ENCODE results near the gene ATP8A2.
"Not testable (repeated sequence)": the region's sequence is repeated elsewhere in the genome, so short reads cannot be mapped to it uniquely, and the experiment has no call there.

DNA sequence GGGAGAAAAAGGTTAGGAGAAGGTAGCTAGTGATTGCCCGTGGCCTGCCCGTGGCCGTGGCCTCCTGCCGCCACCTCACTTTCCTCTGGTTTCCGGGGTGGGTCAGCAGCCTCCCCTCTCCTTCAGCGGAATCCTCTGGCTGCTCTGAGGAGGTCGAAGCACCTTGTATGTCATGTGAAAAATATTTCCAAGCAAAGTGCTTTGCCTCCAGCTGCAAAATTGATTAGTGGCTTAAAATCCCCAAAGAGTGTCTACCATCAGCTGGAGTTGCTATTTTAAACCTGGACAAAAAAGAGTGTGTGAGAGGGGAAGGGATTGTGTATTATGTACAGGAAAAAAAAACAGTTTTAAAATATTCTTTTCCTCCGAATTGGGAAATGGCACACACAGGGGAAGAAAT, 697.9 kb downstream of the ATP8A2 start:
- TF ChIP-seq, protein P1, sequence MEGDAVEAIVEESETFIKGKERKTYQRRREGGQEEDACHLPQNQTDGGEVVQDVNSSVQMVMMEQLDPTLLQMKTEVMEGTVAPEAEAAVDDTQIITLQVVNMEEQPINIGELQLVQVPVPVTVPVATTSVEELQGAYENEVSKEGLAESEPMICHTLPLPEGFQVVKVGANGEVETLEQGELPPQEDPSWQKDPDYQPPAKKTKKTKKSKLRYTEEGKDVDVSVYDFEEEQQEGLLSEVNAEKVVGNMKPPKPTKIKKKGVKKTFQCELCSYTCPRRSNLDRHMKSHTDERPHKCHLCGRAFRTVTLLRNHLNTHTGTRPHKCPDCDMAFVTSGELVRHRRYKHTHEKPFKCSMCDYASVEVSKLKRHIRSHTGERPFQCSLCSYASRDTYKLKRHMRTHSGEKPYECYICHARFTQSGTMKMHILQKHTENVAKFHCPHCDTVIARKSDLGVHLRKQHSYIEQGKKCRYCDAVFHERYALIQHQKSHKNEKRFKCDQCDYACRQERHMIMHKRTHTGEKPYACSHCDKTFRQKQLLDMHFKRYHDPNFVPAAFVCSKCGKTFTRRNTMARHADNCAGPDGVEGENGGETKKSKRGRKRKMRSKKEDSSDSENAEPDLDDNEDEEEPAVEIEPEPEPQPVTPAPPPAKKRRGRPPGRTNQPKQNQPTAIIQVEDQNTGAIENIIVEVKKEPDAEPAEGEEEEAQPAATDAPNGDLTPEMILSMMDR (IDR thresholded peaks at IDR 0.05; ENCODE audit: low read depth, low read length, missing input control) = not testable (repeated sequence)
- TF ChIP-seq, protein P2, sequence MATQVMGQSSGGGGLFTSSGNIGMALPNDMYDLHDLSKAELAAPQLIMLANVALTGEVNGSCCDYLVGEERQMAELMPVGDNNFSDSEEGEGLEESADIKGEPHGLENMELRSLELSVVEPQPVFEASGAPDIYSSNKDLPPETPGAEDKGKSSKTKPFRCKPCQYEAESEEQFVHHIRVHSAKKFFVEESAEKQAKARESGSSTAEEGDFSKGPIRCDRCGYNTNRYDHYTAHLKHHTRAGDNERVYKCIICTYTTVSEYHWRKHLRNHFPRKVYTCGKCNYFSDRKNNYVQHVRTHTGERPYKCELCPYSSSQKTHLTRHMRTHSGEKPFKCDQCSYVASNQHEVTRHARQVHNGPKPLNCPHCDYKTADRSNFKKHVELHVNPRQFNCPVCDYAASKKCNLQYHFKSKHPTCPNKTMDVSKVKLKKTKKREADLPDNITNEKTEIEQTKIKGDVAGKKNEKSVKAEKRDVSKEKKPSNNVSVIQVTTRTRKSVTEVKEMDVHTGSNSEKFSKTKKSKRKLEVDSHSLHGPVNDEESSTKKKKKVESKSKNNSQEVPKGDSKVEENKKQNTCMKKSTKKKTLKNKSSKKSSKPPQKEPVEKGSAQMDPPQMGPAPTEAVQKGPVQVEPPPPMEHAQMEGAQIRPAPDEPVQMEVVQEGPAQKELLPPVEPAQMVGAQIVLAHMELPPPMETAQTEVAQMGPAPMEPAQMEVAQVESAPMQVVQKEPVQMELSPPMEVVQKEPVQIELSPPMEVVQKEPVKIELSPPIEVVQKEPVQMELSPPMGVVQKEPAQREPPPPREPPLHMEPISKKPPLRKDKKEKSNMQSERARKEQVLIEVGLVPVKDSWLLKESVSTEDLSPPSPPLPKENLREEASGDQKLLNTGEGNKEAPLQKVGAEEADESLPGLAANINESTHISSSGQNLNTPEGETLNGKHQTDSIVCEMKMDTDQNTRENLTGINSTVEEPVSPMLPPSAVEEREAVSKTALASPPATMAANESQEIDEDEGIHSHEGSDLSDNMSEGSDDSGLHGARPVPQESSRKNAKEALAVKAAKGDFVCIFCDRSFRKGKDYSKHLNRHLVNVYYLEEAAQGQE (IDR thresholded peaks at IDR 0.05) = not testable (repeated sequence)
- TF ChIP-seq GABPA (IDR thresholded peaks at IDR 0.05 in 1 of 2, conservative IDR thresholded peaks at IDR 0.05 in 1 of 2); HNF4A (conservative IDR thresholded peaks at IDR 0.05); RXRA (IDR thresholded peaks at IDR 0.05): not testable (repeated sequence)

All from liver (tissue), 3 donors.